OCI-LY1 (cell line): ENCODE data around the gene ZNF569.
A peak's percentile ranks its signal among the peaks of the same experiment; 100 is the strongest.

Experiments
- H2AFZ ChIP-seq: fragments of 200-600 bp; sonication (generic), shearing (Covaris generic); 2 replicates; pipeline ENCODE4 v1.6.0; 2014; ENCODE audit warnings: antibody characterized with exemption, mild to moderate bottlenecking, low read length
- H3F3A ChIP-seq: fragments of 200-600 bp; sonication (generic), shearing (Covaris generic); 2 replicates; pipeline ENCODE4 v1.6.0; 2014; ENCODE audit warnings: mild to moderate bottlenecking, antibody characterized with exemption, low read length, moderate library complexity; ENCODE audit not compliant: insufficient read depth
- H3K27ac ChIP-seq: fragments of 200-600 bp; sonication (generic); 2 replicates; pipeline ENCODE4 v1.5.1; 2014; ENCODE audit warnings: low read length, mixed run types, mild to moderate bottlenecking, low read depth; ENCODE audit not compliant: poor library complexity, severe bottlenecking
- H3K27me3 ChIP-seq: fragments of 200-600 bp; sonication (generic); 2 replicates; pipeline ENCODE4 v1.6.0; 2014; ENCODE audit warnings: antibody characterized with exemption, mild to moderate bottlenecking, low read length, moderate library complexity; ENCODE audit not compliant: insufficient read depth
- H3K36me3 ChIP-seq: fragments of 200-600 bp; sonication (generic); 2 replicates; pipeline ENCODE4 v1.6.1; 2014; ENCODE audit warnings: mild to moderate bottlenecking, antibody characterized with exemption, low read length, moderate library complexity, mixed read lengths; ENCODE audit not compliant: insufficient read depth
- H3K4me1 ChIP-seq: fragments of 200-600 bp; sonication (generic); 2 replicates; pipeline ENCODE4 v1.5.1; 2014; ENCODE audit warnings: mild to moderate bottlenecking, low read length, moderate library complexity; ENCODE audit not compliant: insufficient read depth, severe bottlenecking
- H3K4me2 ChIP-seq: fragments of 200-600 bp; sonication (generic), shearing (Covaris generic); 2 replicates; pipeline ENCODE4 v1.6.1; 2014; ENCODE audit warnings: low read length
- H3K4me3 ChIP-seq: fragments of 200-600 bp; sonication (generic); 2 replicates; pipeline ENCODE4 v1.5.1; 2014; ENCODE audit warnings: low read length, low read depth, mild to moderate bottlenecking, mixed read lengths; ENCODE audit not compliant: poor library complexity, severe bottlenecking
- H3K79me2 ChIP-seq: fragments of 200-600 bp; shearing (Covaris generic); 2 replicates; pipeline ENCODE4 v1.6.1; 2016; ENCODE audit warnings: mixed run types, low read length, mixed read lengths; ENCODE audit not compliant: insufficient read depth
- H3K9ac ChIP-seq: fragments of 200-600 bp; sonication (generic), shearing (Covaris generic); 2 replicates; pipeline ENCODE4 v1.6.1; 2014; ENCODE audit warnings: mild to moderate bottlenecking, low read length, mixed read lengths
- H3K9me2 ChIP-seq: fragments of 200-600 bp; sonication (generic), shearing (Covaris generic); 2 replicates; pipeline ENCODE4 v1.6.1; 2014; ENCODE audit warnings: low read depth, mild to moderate bottlenecking, low read length, mixed read lengths
- H3K9me3 ChIP-seq: fragments of 200-600 bp; shearing (Covaris generic); 2 replicates; pipeline ENCODE4 v1.6.1; 2014; ENCODE audit warnings: low read length, mixed read lengths
- H4K20me1 ChIP-seq: fragments of 200-600 bp; sonication (generic), shearing (Covaris generic); 2 replicates; pipeline ENCODE4 v1.6.0; 2016; ENCODE audit warnings: mild to moderate bottlenecking, low read length; ENCODE audit not compliant: insufficient read depth
- EZH2 ChIP-seq: fragments of 200-600 bp; sonication (generic), shearing (Covaris generic); IDR thresholded peaks from 2 replicates; pipeline ENCODE4 v1.8.0; 2017; ENCODE audit warnings: borderline replicate concordance, mixed run types, mild to moderate bottlenecking, antibody characterized with exemption, low read length, moderate library complexity, mixed read lengths
- TF ChIP-seq, protein P1 (sequence below): fragments of 200-600 bp; sonication (generic), shearing (Covaris generic); IDR thresholded peaks from 2 replicates; pipeline ENCODE4 v1.5.1; 2017; ENCODE audit warnings: mild to moderate bottlenecking, antibody characterized with exemption, low read length, moderate library complexity, mixed read lengths

The ZNF569 gene

DNA sequence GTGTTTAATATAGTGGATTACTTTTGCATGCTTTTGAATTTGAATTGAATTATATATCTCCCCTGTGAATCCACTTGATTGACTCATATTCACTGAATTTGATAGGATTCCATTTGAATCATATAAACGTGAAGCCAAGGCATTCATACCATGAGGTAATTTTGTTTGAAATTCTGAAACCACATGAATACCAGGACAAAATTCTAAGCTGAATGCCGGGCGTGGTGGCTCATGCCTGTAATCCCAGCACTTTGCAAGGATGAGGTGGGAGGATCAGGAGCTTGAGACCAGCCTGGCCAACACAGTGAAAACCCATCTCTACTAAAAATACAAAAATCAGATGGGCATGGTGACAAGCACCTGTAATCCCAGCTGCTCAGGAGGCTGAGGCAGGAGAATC, 43.9 kb upstream of the ZNF569 start:
- no peaks in the 10 kb centered on the region for H3K9me2 ChIP-seq
- no peak overlapping the region for H2AFZ ChIP-seq
- TF ChIP-seq, protein P1, sequence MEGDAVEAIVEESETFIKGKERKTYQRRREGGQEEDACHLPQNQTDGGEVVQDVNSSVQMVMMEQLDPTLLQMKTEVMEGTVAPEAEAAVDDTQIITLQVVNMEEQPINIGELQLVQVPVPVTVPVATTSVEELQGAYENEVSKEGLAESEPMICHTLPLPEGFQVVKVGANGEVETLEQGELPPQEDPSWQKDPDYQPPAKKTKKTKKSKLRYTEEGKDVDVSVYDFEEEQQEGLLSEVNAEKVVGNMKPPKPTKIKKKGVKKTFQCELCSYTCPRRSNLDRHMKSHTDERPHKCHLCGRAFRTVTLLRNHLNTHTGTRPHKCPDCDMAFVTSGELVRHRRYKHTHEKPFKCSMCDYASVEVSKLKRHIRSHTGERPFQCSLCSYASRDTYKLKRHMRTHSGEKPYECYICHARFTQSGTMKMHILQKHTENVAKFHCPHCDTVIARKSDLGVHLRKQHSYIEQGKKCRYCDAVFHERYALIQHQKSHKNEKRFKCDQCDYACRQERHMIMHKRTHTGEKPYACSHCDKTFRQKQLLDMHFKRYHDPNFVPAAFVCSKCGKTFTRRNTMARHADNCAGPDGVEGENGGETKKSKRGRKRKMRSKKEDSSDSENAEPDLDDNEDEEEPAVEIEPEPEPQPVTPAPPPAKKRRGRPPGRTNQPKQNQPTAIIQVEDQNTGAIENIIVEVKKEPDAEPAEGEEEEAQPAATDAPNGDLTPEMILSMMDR: no peak
- TF ChIP-seq EZH2: no peak
- no peak overlapping the region for H3K4me3 ChIP-seq
- H3K36me3 ChIP-seq: peaks cover 61% of the 10 kb centered on the region
- H3K79me2 ChIP-seq: no peaks in the 10 kb centered on the region
- H4K20me1 ChIP-seq: no peaks in the 10 kb centered on the region
- H3F3A ChIP-seq: no peaks in the 10 kb centered on the region
- no peak overlapping the region for H3K9ac ChIP-seq
- H3K4me2 ChIP-seq: no peak overlapping the region
- no peak overlapping the region for H3K27ac ChIP-seq
- peaks cover 8% of the 10 kb centered on the region for H3K4me1 ChIP-seq
- peaks cover 8% of the 10 kb centered on the region for H3K9me3 ChIP-seq
- no peaks in the 10 kb centered on the region for H3K27me3 ChIP-seq

DNA sequence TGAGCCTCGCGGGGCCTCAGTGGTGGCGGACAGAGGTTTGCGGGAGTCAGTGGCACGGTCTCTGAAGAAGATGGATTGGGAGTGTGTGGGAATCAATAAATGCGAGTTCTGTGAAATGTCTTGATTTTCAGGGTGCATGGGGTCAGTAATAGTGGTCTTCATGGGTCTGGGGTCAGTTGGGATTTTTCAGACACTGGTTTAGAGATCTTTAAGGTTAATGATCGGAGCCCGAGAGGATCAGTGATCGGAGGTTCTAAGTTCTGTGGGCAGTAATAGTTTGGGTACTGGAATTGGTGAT, 39.9 kb upstream of the ZNF569 start:
- H2AFZ ChIP-seq: no peak overlapping the region
- H3K4me2 ChIP-seq: peak overlapping the region; percentile 67
- TF ChIP-seq, protein P1: no peak
- no peak for TF ChIP-seq EZH2
- no peaks in the 10 kb centered on the region for H3F3A ChIP-seq
- no peaks in the 10 kb centered on the region for H3K9me2 ChIP-seq
- peaks cover 35% of the 10 kb centered on the region for H3K36me3 ChIP-seq
- no peaks in the 10 kb centered on the region for H3K27me3 ChIP-seq
- H3K9ac ChIP-seq: peak overlapping the region; percentile 67
- no peaks in the 10 kb centered on the region for H3K79me2 ChIP-seq
- H3K4me1 ChIP-seq: peaks cover 13% of the 10 kb centered on the region
- H3K4me3 ChIP-seq: peak overlapping the region; percentile 76
- no peaks in the 10 kb centered on the region for H4K20me1 ChIP-seq
- H3K27ac ChIP-seq: peak overlapping the region; percentile 81
- H3K9me3 ChIP-seq: peaks cover 5% of the 10 kb centered on the region; the same call in 1 of the 2 replicates

DNA sequence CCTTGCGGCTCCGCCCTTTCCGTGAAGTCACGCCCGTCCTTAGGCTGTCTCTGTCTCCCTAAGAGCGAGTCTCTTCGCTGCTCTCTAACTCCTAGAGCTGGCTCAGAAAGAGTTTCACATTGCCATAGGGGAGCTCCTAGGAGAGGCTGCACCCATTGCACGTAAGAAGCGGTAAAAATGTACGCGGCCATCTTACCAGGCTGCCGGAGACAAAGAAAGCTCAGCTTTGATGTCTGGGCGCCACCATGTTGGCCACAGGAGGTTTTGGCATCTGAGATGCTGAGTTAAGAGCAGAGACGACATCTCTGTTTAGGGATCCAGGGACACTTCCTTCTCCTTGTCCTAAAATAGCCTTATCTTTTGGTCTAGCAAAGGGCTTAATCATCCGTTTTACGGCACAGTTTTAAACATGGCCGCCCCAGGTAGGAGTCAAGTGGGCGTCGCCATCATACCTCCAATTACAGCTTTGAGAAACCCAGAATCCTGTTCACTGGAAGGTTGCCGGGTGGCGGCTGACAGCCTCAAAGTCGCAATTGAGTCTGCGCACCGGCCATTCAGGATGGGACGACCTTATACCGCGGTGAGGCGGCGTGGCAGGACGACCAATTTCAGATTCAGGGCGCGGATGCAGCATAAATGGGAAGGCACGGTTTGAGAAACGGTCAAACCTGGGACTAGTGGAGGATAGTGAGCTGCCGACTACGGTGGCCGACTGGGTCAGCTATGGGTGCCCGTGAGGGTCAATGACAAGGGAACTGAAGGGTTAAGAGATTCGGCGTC, 39.3 kb upstream of the ZNF569 start, which contains the start of gene ZNF793:
ZNF793 (plus strand) TSS at position 553 of the 780 bp plus-strand sequence. CDS start 16,501 bp downstream, outside the sequence.
- Histone ChIP-seq H4K20me1 (no peaks in the 10 kb centered on the region), H3K27ac (peak within 1 kb of the TSS; percentile 81), H3F3A (no peaks in the 10 kb centered on the region), H3K9me2 (no peaks in the 10 kb centered on the region), H3K4me1 (peaks cover 13% of the 10 kb centered on the region), H3K27me3 (no peaks in the 10 kb centered on the region), H3K9ac (peak within 1 kb of the TSS; percentile 67), H2AFZ (0 out of 2 replicates have a peak within 1 kb of the TSS, but pooled peaks have one; percentile 1), H3K9me3 (peaks cover 3% of the 10 kb centered on the region; the same call in 1 of the 2 replicates), H3K79me2 (no peaks in the 10 kb centered on the region), H3K4me2 (peak within 1 kb of the TSS; percentile 67), H3K4me3 (peak within 1 kb of the TSS; percentile 76), H3K36me3 (peaks cover 30% of the 10 kb centered on the region)
- no peak for TF ChIP-seq EZH2
- TF ChIP-seq, protein P1: no peak
